ELR (cell line): ENCODE measurements around the gene MAN1B1.
"Not testable (repeated sequence)": the region's sequence is repeated elsewhere in the genome, so short reads cannot be mapped to it uniquely, and the experiment has no call there.

Experiments
- DNase-seq: peaks from one replicate; pipeline ENCODE4 v3.0.0-alpha.2; 2015; ENCODE audit warnings: low read depth

Gene MAN1B1

GRCh38 chr9:137128862-137129455, 42.2 kb downstream of the MAN1B1 start:
- DNase-seq: peak; percentile 28

GRCh38 chr9:137129456-137130175, 42.8 kb downstream of the MAN1B1 start:
- DNase-seq: peak; percentile 93

GRCh38 chr9:137130176-137130755, 43.5 kb downstream of the MAN1B1 start:
- DNase-seq: peak; percentile 49

- no peak for DNase-seq
These were observed 47.4 kb downstream of the MAN1B1 start for GRCh38 chr9:137134191-137134590.

GRCh38 chr9:137135154-137135553, 48.4 kb downstream of the MAN1B1 start:
- DNase-seq: not testable (repeated sequence)

GRCh38 chr9:137136261-137136880, 49.6 kb downstream of the MAN1B1 start:
- no peak for DNase-seq

- DNase-seq: no peak
These were observed 50.3 kb downstream of the MAN1B1 start for GRCh38 chr9:137136881-137137607.

- peak; percentile 42 for DNase-seq
These were observed 51.4 kb downstream of the MAN1B1 start for GRCh38 chr9:137138058-137138721.

- DNase-seq: no peak
These were observed 52.1 kb downstream of the MAN1B1 start, which contains the start of gene GRIN1 for GRCh38 chr9:137138722-137139467. GRIN1 (plus strand) TSS chr9:137139154; CDS start chr9:137139487, 333 bp downstream.

- no peak for DNase-seq
These were observed 52.8 kb downstream of the MAN1B1 start for GRCh38 chr9:137139468-137140150.

GRCh38 chr9:137140151-137141012, 53.6 kb downstream of the MAN1B1 start:
- no peak for DNase-seq

GRCh38 chr9:137141050-137141810, 54.4 kb downstream of the MAN1B1 start:
- no peak for DNase-seq

GRCh38 chr9:137141976-137142936, 55.5 kb downstream of the MAN1B1 start:
- DNase-seq: no peak

- no peak for DNase-seq
These were observed 56.7 kb downstream of the MAN1B1 start for GRCh38 chr9:137143459-137143858.

GRCh38 chr9:137145731-137146526, 59.1 kb downstream of the MAN1B1 start:
- DNase-seq: no peak

- DNase-seq: no peak
These were observed 59.7 kb downstream of the MAN1B1 start for GRCh38 chr9:137146527-137146918.
